ENCODE data around the gene CCL16. TPM values are rescaled to one million over a fixed set of nuclear protein-coding genes. Genes with fewer than 3 reads are reported as not detected.
"Not testable (repeated sequence)": the region's sequence is repeated elsewhere in the genome, so short reads cannot be mapped to it uniquely, and the experiment has no call there.

CCL16 gene
- total and polyA plus RNA-seq, 3 donors from 2014 or later = 0.24 TPM; not detected in 2

DNA sequence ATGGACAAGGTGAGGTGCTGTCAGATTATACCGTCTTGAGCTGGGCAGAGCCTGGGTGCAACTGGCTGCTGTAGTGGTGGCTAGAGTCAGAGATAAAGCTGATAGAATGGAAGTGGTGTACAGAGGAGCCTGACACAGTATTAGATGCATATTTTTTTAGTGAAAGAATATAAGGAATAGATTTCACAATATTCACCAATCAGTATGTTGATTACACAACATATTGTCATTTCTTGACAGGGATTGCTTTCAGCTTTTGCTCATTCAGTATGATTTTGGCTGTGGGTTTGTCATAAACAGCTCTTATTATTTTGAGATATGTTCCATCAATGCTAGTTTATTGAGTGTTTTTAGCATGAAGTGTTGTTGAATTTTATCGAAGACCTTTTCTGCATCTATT lies 38.1 kb upstream of the CCL16 start:
- Histone ChIP-seq H3K27me3 (no peaks in the 10 kb centered on the region), H3K36me3 (ENCODE audit: low read depth, missing control alignments) (no peaks in the 10 kb centered on the region), H3K9me3 (no peaks in the 10 kb centered on the region), H3K4me3 (no peak overlapping the region), H3K27ac (no peak overlapping the region), H3K4me1 (no peaks in the 10 kb centered on the region)
- intact Hi-C loops (cut with DNase I; ENCODE audit: low total_unique reads) = no loop called here
- 90 to 92% methylated on average over 2 of the region's 2 CpGs for WGBS, 2 donors
- no peak for DNase-seq
- TF ChIP-seq, protein P1, sequence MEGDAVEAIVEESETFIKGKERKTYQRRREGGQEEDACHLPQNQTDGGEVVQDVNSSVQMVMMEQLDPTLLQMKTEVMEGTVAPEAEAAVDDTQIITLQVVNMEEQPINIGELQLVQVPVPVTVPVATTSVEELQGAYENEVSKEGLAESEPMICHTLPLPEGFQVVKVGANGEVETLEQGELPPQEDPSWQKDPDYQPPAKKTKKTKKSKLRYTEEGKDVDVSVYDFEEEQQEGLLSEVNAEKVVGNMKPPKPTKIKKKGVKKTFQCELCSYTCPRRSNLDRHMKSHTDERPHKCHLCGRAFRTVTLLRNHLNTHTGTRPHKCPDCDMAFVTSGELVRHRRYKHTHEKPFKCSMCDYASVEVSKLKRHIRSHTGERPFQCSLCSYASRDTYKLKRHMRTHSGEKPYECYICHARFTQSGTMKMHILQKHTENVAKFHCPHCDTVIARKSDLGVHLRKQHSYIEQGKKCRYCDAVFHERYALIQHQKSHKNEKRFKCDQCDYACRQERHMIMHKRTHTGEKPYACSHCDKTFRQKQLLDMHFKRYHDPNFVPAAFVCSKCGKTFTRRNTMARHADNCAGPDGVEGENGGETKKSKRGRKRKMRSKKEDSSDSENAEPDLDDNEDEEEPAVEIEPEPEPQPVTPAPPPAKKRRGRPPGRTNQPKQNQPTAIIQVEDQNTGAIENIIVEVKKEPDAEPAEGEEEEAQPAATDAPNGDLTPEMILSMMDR (IDR thresholded peaks at IDR 0.05) = no peak
- no peak for TF ChIP-seq POLR2A (IDR thresholded peaks at IDR 0.05)

DNA sequence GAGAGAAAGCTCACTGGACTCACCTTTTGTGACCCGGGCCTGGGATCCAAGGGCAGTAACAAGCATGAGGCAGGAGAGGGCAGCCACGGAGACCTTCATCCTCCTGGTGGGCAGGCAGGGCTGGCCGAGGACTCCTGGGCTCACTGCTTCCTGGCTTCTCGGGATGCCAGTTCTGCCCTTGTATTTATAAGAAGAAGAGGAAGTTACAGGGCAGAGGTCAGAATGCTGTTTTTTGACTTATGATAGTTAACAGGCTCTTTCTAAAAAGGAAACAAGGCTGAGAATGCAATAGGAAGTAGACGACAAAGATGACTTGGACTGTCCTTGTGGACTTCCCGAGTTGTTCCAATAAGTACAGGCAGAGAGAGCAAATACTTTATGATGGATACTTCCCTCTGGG lies 36.5 kb upstream of the CCL16 start, which contains the start of gene CCL23:
Gene CCL23 (minus strand): TSS at position 174 of the 400 bp plus-strand sequence. CDS start 75 bp downstream, at position 99.
- H3K27ac ChIP-seq = no peak within 1 kb of the TSS
- no peaks in the 10 kb centered on the region for H3K36me3 ChIP-seq (ENCODE audit: low read depth, missing control alignments)
- 64 to 73% methylated on average over 6 of the region's 6 CpGs for WGBS, 2 donors
- H3K9me3 ChIP-seq = no peaks in the 10 kb centered on the region
- no peaks in the 10 kb centered on the region for H3K27me3 ChIP-seq
- no peak for DNase-seq
- H3K4me1 ChIP-seq = no peaks in the 10 kb centered on the region
- H3K4me3 ChIP-seq = no peak within 1 kb of the TSS
- intact Hi-C loops (cut with DNase I; ENCODE audit: low total_unique reads) = no loop called here
- TF ChIP-seq, protein P1 (IDR thresholded peaks at IDR 0.05) = no peak
- no peak for TF ChIP-seq POLR2A (IDR thresholded peaks at IDR 0.05)

DNA sequence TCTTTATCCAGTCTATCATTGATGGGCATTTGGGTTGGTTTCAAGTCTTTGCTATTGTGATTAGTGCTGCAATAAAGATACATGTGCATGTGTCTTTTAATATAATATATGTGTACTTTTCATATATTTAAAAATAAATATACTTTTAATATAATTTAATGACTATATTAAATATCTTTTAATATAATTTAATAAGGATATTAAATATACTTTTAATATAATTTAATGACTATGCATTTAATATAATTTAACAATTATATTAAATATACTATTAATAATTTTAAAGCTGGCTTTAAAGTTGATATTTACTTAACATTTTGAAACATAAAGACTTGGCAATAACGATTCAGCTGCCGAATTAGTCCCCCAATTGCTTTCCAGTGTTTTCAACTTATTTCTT lies 35.3 kb upstream of the CCL16 start:
- Histone ChIP-seq H3K9me3 (no peaks in the 10 kb centered on the region), H3K27me3 (no peaks in the 10 kb centered on the region), H3K36me3 (ENCODE audit: low read depth, missing control alignments) (no peaks in the 10 kb centered on the region), H3K4me1 (no peaks in the 10 kb centered on the region), H3K27ac (no peak overlapping the region), H3K4me3 (no peak overlapping the region)
- DNase-seq = no peak
- TF ChIP-seq, protein P1 (IDR thresholded peaks at IDR 0.05) = no peak
- no peak for TF ChIP-seq POLR2A (IDR thresholded peaks at IDR 0.05)
- WGBS, 2 donors = 90 to 98% methylated on average over 2 of the region's 2 CpGs
- intact Hi-C loops (cut with DNase I; ENCODE audit: low total_unique reads) = no loop called here

DNA sequence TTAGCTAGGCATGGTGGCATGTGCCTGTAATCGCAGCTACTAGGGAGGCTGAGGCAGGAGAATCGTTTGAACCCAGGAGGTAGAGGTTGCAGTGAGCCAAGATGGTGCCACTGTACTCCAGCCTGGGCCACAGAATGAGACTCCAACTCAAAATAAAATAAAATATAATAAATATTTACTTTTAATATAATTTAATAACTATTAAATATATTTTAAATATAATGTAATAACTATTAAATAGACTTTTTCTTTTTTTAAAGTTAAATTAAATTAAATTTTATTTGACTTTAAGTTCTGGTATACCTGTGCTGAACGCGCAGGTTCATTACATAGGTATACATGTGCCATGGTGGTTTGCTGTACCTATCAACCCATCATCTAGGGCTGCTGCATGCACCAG lies 34.6 kb upstream of the CCL16 start:
- DNase-seq; H3K4me3 ChIP-seq; H3K27me3 ChIP-seq; H3K4me1 ChIP-seq; intact Hi-C loops (cut with DNase I; ENCODE audit: low total_unique reads); H3K9me3 ChIP-seq; H3K27ac ChIP-seq; H3K36me3 ChIP-seq (ENCODE audit: low read depth, missing control alignments): not testable (repeated sequence)
- WGBS, 2 donors = 94 to 95% methylated on average over 4 of the region's 4 CpGs

DNA sequence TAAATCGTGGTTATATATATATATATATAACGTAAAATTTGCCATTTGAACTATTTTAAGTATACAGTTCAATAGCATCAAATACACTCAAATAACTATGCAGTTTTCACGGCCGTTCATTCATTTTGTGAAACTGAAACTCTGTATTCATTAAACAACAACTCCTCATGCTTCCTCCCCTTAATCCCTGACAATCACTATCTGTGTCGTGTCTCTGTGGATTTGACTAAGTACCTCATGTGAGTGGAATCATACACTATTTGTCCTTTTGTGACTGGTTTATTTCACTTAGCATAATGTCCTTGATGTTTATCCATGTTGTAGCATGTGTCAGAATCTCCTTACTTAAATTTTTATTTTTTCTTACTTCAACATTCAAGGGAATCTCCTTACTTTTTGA lies 33.6 kb upstream of the CCL16 start:
- Histone ChIP-seq H3K36me3 (ENCODE audit: low read depth, missing control alignments) (no peaks in the 10 kb centered on the region), H3K27me3 (no peaks in the 10 kb centered on the region), H3K9me3 (no peaks in the 10 kb centered on the region), H3K27ac (no peak overlapping the region), H3K4me1 (no peaks in the 10 kb centered on the region), H3K4me3 (no peak overlapping the region)
- DNase-seq = no peak
- TF ChIP-seq, protein P1 (IDR thresholded peaks at IDR 0.05) = no peak
- no peak for TF ChIP-seq POLR2A (IDR thresholded peaks at IDR 0.05)
- WGBS, 2 donors = 79 to 88% methylated on average over 5 of the region's 5 CpGs
- intact Hi-C loops (cut with DNase I; ENCODE audit: low total_unique reads) = no loop called here
